ENCODE data around the gene TRMT112.

DNA sequence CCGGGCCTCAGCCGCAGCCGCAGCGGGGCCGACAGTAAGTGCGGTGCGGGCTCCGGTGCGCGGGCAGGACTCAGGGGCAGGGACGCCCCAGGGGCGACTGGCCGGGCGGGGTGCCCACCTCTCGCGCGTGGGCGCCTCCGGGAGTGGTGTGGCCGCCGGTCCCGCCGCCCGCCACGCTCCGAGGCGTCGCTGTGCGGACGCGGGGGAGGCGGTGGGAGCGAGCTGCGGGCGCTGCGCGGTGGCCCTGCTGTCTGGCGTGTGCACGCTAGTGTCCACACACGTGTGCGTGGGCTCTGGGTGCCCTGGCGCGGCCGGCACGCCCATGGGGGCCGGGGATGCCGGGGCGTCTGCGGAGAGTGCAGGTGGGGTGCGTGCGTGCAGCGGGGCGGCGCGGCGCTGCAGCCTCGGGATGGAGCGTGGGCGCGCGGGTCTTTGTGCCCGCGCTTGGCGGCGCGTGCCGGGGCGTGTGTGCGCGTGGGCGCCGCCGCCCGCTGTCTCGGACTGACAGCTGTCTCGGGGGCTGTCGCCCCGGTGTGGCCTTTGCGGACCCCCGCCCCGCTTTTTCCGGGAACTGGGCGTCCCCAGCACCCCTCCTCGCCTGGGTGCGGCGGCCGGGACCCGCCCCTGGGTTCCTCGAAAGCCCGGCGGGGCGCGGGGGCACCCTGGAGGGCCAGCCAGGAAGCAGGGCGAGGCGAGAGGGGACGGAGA lies 25.5 kb downstream of the TRMT112 start:
- TF ChIP-seq CTCF (conservative IDR thresholded peaks at IDR 0.05; ENCODE audit: low read depth, low read length), result no peak
- TF ChIP-seq POLR2A (IDR thresholded peaks at IDR 0.05; ENCODE audit: low read depth, low read length), result no peak
- TF ChIP-seq NFE2L2 (IDR thresholded peaks at IDR 0.05; ENCODE audit: low read depth, low read length), result no peak
- TF ChIP-seq FOS (IDR thresholded peaks at IDR 0.05; ENCODE audit: low read depth, low read length), result no peak
- no peak for TF ChIP-seq BHLHE40 (IDR thresholded peaks at IDR 0.05; ENCODE audit: low read depth, low read length)
- TF ChIP-seq RFX5 (IDR thresholded peaks at IDR 0.05; ENCODE audit: low read depth, low read length), result no peak

Measured in IMR-90 (cell line).